DND-41 (cell line): ENCODE data around the gene PQBP1.

Source experiments
- ATAC-seq: fragments of 200-7000 bp; cut with Tn5 transposase; 3 replicates; pipeline ENCODE4 v1.9.1; 2021; ENCODE audit warnings: low read depth; ENCODE audit not compliant: insufficient read depth
- DNase-seq: peaks from one replicate; pipeline ENCODE4 v3.0.0-alpha.2; 2020
- H2AFZ ChIP-seq: 2 replicates; pipeline ENCODE4 v1.6.0; 2012; ENCODE audit warnings: low read depth, low read length
- H3K27ac ChIP-seq: 2 replicates; pipeline ENCODE4 v1.5.1; 2012; ENCODE audit warnings: low read length, inconsistent platforms
- H3K27me3 ChIP-seq: fragments of 200-600 bp; sonication (generic); 2 replicates; pipeline ENCODE4 v1.6.0; 2012; ENCODE audit warnings: low read length, mild to moderate bottlenecking, inconsistent platforms; ENCODE audit not compliant: insufficient read depth, poor library complexity
- H3K36me3 ChIP-seq: 2 replicates; pipeline ENCODE4 v1.5.1; 2012; ENCODE audit warnings: low read length, inconsistent platforms; ENCODE audit not compliant: insufficient read depth
- H3K4me1 ChIP-seq: 2 replicates; pipeline ENCODE4 v1.5.1; 2012; ENCODE audit warnings: mild to moderate bottlenecking, low read length; ENCODE audit not compliant: insufficient read depth
- H3K4me2 ChIP-seq: 2 replicates; pipeline ENCODE4 v1.6.0; 2012; ENCODE audit warnings: mild to moderate bottlenecking, moderate library complexity, low read length, inconsistent platforms; ENCODE audit not compliant: insufficient read depth
- H3K4me3 ChIP-seq, 2 experiments: fragments of 200-600 bp in 1 of 2; shearing (Covaris generic) in 1 of 2; 2 replicates each; pipeline ENCODE4 v1.5.1; 2012 to 2016; ENCODE audit warnings: inconsistent platforms in 2 of 2, low read length in 2 of 2, mild to moderate bottlenecking in 2 of 2, low read depth in 1 of 2, moderate library complexity in 1 of 2
- H3K79me2 ChIP-seq: 2 replicates; pipeline ENCODE4 v1.6.0; 2012; ENCODE audit warnings: low read length, inconsistent platforms; ENCODE audit not compliant: insufficient read depth
- H3K9ac ChIP-seq: 2 replicates; pipeline ENCODE4 v1.6.0; 2012; ENCODE audit warnings: low read depth, mild to moderate bottlenecking, inconsistent platforms, low read length, moderate library complexity
- H3K9me3 ChIP-seq: 2 replicates; pipeline ENCODE4 v1.5.1; 2012; ENCODE audit warnings: low read length, moderate library complexity, mild to moderate bottlenecking, inconsistent platforms; ENCODE audit not compliant: insufficient read depth, severe bottlenecking
- H4K20me1 ChIP-seq: 2 replicates; pipeline ENCODE4 v1.6.0; 2012; ENCODE audit warnings: low read length; ENCODE audit not compliant: insufficient read depth
- CTCF ChIP-seq: IDR thresholded peaks from 2 replicates; pipeline ENCODE4 v1.5.1; 2012; ENCODE audit warnings: borderline replicate concordance, low read length, moderate library complexity, mild to moderate bottlenecking; ENCODE audit not compliant: poor library complexity, severe bottlenecking; ENCODE audit errors: extremely low read depth
- EZH2 ChIP-seq: IDR thresholded peaks from 3 replicates; pipeline ENCODE4 v1.6.1; 2012; ENCODE audit warnings: borderline replicate concordance, low read depth, mild to moderate bottlenecking, moderate library complexity, low read length, inconsistent platforms; ENCODE audit not compliant: severe bottlenecking

The PQBP1 gene

DNA sequence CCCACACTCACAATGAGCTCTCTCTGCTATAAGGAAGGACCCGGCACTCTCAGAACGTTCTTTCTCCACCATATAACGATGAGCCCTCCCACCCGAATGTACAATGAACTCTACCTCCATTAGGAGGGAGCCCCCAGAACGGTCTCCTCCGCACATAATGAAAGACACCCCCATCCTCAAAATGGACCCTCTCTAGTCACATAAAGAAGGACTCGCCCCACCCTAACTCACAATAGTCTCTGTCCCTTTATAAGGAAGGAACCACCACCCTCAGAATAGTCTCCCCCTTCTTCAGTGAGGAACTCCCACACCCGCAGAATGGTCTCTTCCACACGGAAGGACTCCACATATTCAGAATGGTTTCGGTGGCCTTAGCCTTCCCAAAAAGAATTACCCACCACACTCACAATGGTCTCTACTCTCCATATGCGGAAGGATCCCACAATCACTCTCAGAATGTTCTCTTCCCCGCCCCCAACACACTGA, 13.2 kb downstream of the PQBP1 start:
- peak overlapping the region; percentile 61 for H3K9ac ChIP-seq
- no peaks in the 10 kb centered on the region for H3K9me3 ChIP-seq
- DNase-seq, result peak; percentile 11
- no peaks in the 10 kb centered on the region for H4K20me1 ChIP-seq
- H2AFZ ChIP-seq, result peak overlapping the region; percentile 79
- no peaks in the 10 kb centered on the region for H3K27me3 ChIP-seq
- H3K27ac ChIP-seq, result peak overlapping the region; percentile 88
- H3K4me2 ChIP-seq, result peak overlapping the region; percentile 95
- H3K79me2 ChIP-seq, result peaks cover 19% of the 10 kb centered on the region
- peaks cover 29% of the 10 kb centered on the region for H3K36me3 ChIP-seq
- H3K4me3 ChIP-seq, result peak overlapping the region; percentile 72 to 95; a peak in 3 of 4 replicates
- TF ChIP-seq EZH2, result no peak
- TF ChIP-seq CTCF, result no peak
- peak; percentile 21 for ATAC-seq
- H3K4me1 ChIP-seq, result peaks cover 25% of the 10 kb centered on the region

- H3K27me3 ChIP-seq, result no peaks in the 10 kb centered on the region
- TF ChIP-seq CTCF (no peak), EZH2 (no peak)
- H4K20me1 ChIP-seq, result no peaks in the 10 kb centered on the region
- H2AFZ ChIP-seq, result peak within 1 kb of the TSS; percentile 79
- peaks cover 25% of the 10 kb centered on the region for H3K36me3 ChIP-seq
- DNase-seq (peak; percentile 80), ATAC-seq (peak; percentile 91)
- H3K79me2 ChIP-seq, result peaks cover 19% of the 10 kb centered on the region
- peak within 1 kb of the TSS; percentile 88 for H3K27ac ChIP-seq
- H3K4me2 ChIP-seq, result peak within 1 kb of the TSS; percentile 95
- H3K9me3 ChIP-seq, result no peaks in the 10 kb centered on the region
- peaks cover 26% of the 10 kb centered on the region for H3K4me1 ChIP-seq
- peak within 1 kb of the TSS; percentile 61 for H3K9ac ChIP-seq
- peak within 1 kb of the TSS; percentile 72 to 95; a peak in 3 of 4 replicates for H3K4me3 ChIP-seq
Observed at GRCh38 chrX:48911412-48912182, 13.9 kb downstream of the PQBP1 start, which contains the start of gene SLC35A2. Gene SLC35A2, minus strand, starts transcription at chrX:48911646. Its CDS starts 10 bp downstream, at chrX:48911636.

DNA sequence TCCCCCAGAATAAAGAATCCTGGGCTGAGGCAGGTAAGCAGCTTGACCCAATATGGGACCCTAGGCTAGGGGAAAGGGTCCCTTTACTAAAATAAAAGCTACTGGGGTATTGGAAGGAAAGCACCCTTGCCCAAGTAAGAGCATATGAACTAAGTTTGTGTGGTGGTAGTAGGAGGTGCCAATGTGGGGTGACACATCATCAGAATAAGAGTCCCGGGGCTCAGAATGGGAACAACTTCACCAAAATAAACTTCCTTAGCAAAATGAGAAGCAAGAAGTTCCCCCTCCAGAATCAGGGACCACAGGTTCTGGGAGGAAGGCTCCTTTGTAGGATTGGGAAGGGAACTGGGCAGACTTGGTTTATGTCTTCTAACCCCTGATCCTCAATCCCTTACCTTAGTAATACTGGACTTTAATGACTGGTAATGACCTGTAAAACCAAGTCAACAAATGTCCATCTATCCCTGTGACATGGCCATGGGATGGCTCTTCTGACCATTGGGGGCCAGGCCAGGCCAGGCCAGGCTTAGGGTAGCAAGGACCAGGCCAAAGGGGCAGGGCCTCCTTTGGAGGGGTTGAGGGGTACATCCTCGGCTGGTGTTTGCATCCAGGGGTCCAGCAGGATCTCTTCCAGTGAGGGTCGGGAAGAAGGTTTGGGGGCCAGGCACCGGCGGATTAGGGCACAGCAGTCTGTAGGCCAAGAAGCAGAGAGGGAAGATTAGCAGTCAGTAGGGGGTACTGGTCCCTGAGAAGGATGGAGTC, 16.1 kb downstream of the PQBP1 start:
- Histone ChIP-seq H3K79me2 (peaks cover 31% of the 10 kb centered on the region), H3K9ac (no peak overlapping the region), H3K4me2 (no peak overlapping the region), H3K9me3 (no peaks in the 10 kb centered on the region), H3K4me3 (no peak overlapping the region), H4K20me1 (no peaks in the 10 kb centered on the region; the same call in 1 of the 2 replicates), H3K27me3 (no peaks in the 10 kb centered on the region), H2AFZ (no peak overlapping the region), H3K27ac (no peak overlapping the region), H3K4me1 (peaks cover 44% of the 10 kb centered on the region), H3K36me3 (peaks cover 21% of the 10 kb centered on the region)
- no peak for DNase-seq
- TF ChIP-seq CTCF, result no peak
- no peak for TF ChIP-seq EZH2
- ATAC-seq, result no peak
